ENCODE measurements around the gene EFCAB8. TPM values are rescaled to one million over a fixed set of nuclear protein-coding genes. Genes with fewer than 3 reads are reported as not detected.

The EFCAB8 gene
- total RNA-seq, 2 experiments from 2014 or later = 0.24 to 0.83 TPM

DNA sequence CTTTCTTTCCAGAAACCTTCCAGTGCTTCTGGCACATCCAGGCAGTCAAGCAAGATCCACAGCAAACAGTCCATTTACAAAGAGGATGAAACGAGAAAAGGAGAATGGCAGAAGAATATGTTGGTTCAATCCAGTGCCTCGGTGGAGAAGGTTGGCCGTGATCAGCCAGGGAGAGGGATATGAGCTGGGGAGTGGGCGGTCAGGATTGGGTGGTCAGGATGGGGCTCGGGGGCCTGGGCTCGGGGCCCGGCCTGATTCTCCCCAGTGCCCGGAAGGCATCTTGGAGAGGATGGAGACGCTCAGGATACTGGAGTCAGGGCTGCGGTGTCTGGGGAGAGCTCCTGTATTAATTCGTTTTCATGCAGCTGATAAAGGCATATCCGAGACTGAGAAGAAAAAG lies 61.3 kb downstream of the EFCAB8 start:
- H3K9me3 Mint-ChIP-seq = peaks cover 16% of the 10 kb centered on the region
- H3K4me1 Mint-ChIP-seq (ENCODE audit: low read depth) = no peaks in the 10 kb centered on the region
- no peak overlapping the region for H3K4me3 Mint-ChIP-seq
- ChIA-PET POLR2A (no interaction called here), CTCF (interaction anchor here (0.8 kb wide), 1 partner anchor 25 kb away, joined by 3 read pairs; no protein-coding TSS in a partner anchor)
- no peaks in the 10 kb centered on the region for H3K27me3 Mint-ChIP-seq
- no peak overlapping the region for H3K27ac Mint-ChIP-seq
- no peak for DNase-seq
- intact Hi-C loops (cut with micrococcal nuclease) = no loop called here
- peaks cover 3% of the 10 kb centered on the region for H3K36me3 Mint-ChIP-seq

- intact Hi-C loops (cut with micrococcal nuclease) = no loop called here
- H3K27me3 Mint-ChIP-seq = no peaks in the 10 kb centered on the region
- POLR2A ChIA-PET = no interaction called here
- no peak overlapping the region for H3K4me3 Mint-ChIP-seq
- DNase-seq = no peak
- no peaks in the 10 kb centered on the region for H3K36me3 Mint-ChIP-seq
- peaks cover 11% of the 10 kb centered on the region for H3K9me3 Mint-ChIP-seq
- H3K4me1 Mint-ChIP-seq (ENCODE audit: low read depth) = no peaks in the 10 kb centered on the region
- no peak overlapping the region for H3K27ac Mint-ChIP-seq
- CTCF ChIA-PET = no interaction called here
Observed at GRCh38 chr20:32920530-32921298, 62.0 kb downstream of the EFCAB8 start.

GRCh38 chr20:32922466-32922865 lies 63.7 kb downstream of the EFCAB8 start:
- H3K36me3 Mint-ChIP-seq = no peaks in the 10 kb centered on the region
- POLR2A ChIA-PET = no interaction called here

DNA sequence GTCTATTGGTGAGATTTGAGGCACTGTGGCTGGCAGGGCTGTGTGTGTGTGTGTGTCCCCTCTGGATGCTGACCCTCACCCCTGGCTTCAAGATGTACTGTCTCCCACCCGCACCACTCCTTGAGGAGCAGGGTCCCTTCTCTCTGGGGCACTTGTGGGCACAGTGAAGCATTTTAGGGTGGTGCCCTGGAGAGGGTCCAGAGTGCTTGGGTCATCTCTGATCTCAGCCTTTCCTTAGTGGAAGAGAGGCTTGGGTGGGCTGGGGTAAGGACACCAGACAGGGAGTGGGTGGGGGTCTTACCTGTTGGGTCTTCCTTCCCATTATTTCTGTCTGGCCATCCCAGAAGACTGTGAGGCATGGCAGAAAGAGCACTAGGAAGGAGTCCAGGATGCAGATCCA lies 66.1 kb downstream of the EFCAB8 start:
- H3K27ac Mint-ChIP-seq = no peak overlapping the region
- H3K4me1 Mint-ChIP-seq (ENCODE audit: low read depth) = no peaks in the 10 kb centered on the region
- intact Hi-C loops (cut with micrococcal nuclease) = no loop called here
- POLR2A ChIA-PET = no interaction called here
- no peak overlapping the region for H3K4me3 Mint-ChIP-seq
- no peaks in the 10 kb centered on the region for H3K36me3 Mint-ChIP-seq
- H3K9me3 Mint-ChIP-seq = no peaks in the 10 kb centered on the region
- no peak for DNase-seq
- CTCF ChIA-PET = interaction anchor here (1.7 kb wide), 1 partner anchor 21 kb away, joined by 3 read pairs; no protein-coding TSS in a partner anchor
- no peaks in the 10 kb centered on the region for H3K27me3 Mint-ChIP-seq

More at GRCh38 chr20:32922466-32922865, 63.7 kb downstream of the EFCAB8 start:
- H3K4me1 Mint-ChIP-seq (ENCODE audit: low read depth) = no peaks in the 10 kb centered on the region
- intact Hi-C loops (cut with micrococcal nuclease) = no loop called here
- CTCF ChIA-PET = interaction anchor here (1.0 to 2.5 kb wide), 4 partner anchors 21 to 82 kb away, joined by 3 to 8 read pairs (median 4); partner anchors contain the start of gene SUN5
- H3K27me3 Mint-ChIP-seq = no peaks in the 10 kb centered on the region
- DNase-seq = no peak
- no peak overlapping the region for H3K4me3 Mint-ChIP-seq
- H3K9me3 Mint-ChIP-seq = no peaks in the 10 kb centered on the region
- H3K27ac Mint-ChIP-seq = no peak overlapping the region

- no peaks in the 10 kb centered on the region for H3K27me3 Mint-ChIP-seq
- no peak overlapping the region for H3K27ac Mint-ChIP-seq
Observed at GRCh38 chr20:32925481-32926196, 66.9 kb downstream of the EFCAB8 start.

GRCh38 chr20:32929162-32929561 lies 70.4 kb downstream of the EFCAB8 start:
- CTCF ChIA-PET = no interaction called here
- no peaks in the 10 kb centered on the region for H3K27me3 Mint-ChIP-seq
- DNase-seq = no peak
- POLR2A ChIA-PET = no interaction called here
- no peak overlapping the region for H3K4me3 Mint-ChIP-seq
- H3K36me3 Mint-ChIP-seq = no peaks in the 10 kb centered on the region
- intact Hi-C loops (cut with micrococcal nuclease) = no loop called here
- H3K4me1 Mint-ChIP-seq (ENCODE audit: low read depth) = no peaks in the 10 kb centered on the region
- H3K9me3 Mint-ChIP-seq = no peaks in the 10 kb centered on the region
- no peak overlapping the region for H3K27ac Mint-ChIP-seq

More at GRCh38 chr20:32925481-32926196, 66.9 kb downstream of the EFCAB8 start:
- intact Hi-C loops (cut with micrococcal nuclease) = no loop called here
- H3K9me3 Mint-ChIP-seq = no peaks in the 10 kb centered on the region
- no peaks in the 10 kb centered on the region for H3K4me1 Mint-ChIP-seq (ENCODE audit: low read depth)
- H3K4me3 Mint-ChIP-seq = no peak overlapping the region
- ChIA-PET CTCF (interaction anchor here (1.1 to 1.7 kb wide), 2 partner anchors 20 to 79 kb away, joined by 3 read pairs; no protein-coding TSS in a partner anchor), POLR2A (no interaction called here)
- DNase-seq = no peak
- H3K36me3 Mint-ChIP-seq = no peaks in the 10 kb centered on the region

- ChIA-PET CTCF (no interaction called here), POLR2A (no interaction called here)
- Mint-ChIP-seq H3K36me3 (no peaks in the 10 kb centered on the region), H3K4me1 (ENCODE audit: low read depth) (no peaks in the 10 kb centered on the region), H3K4me3 (no peak overlapping the region), H3K9me3 (no peaks in the 10 kb centered on the region), H3K27me3 (no peaks in the 10 kb centered on the region), H3K27ac (no peak overlapping the region)
- intact Hi-C loops (cut with micrococcal nuclease) = no loop called here
- DNase-seq = no peak
Observed at GRCh38 chr20:32930181-32930580, 71.5 kb downstream of the EFCAB8 start.

- Mint-ChIP-seq H3K27ac (no peak overlapping the region), H3K9me3 (no peaks in the 10 kb centered on the region)
Observed at GRCh38 chr20:32930701-32931100, 72.0 kb downstream of the EFCAB8 start.

GRCh38 chr20:32934580-32934979 lies 75.9 kb downstream of the EFCAB8 start:
- H3K4me1 Mint-ChIP-seq (ENCODE audit: low read depth) = no peaks in the 10 kb centered on the region
- CTCF ChIA-PET = no interaction called here
- no peaks in the 10 kb centered on the region for H3K9me3 Mint-ChIP-seq
- DNase-seq = no peak
- H3K27ac Mint-ChIP-seq = no peak overlapping the region
- no peaks in the 10 kb centered on the region for H3K36me3 Mint-ChIP-seq
- no peak overlapping the region for H3K4me3 Mint-ChIP-seq
- POLR2A ChIA-PET = no interaction called here
- no peaks in the 10 kb centered on the region for H3K27me3 Mint-ChIP-seq
- intact Hi-C loops (cut with micrococcal nuclease) = no loop called here

More at GRCh38 chr20:32930701-32931100, 72.0 kb downstream of the EFCAB8 start:
- H3K4me1 Mint-ChIP-seq (ENCODE audit: low read depth) = no peaks in the 10 kb centered on the region
- H3K27me3 Mint-ChIP-seq = no peaks in the 10 kb centered on the region
- ChIA-PET CTCF (no interaction called here), POLR2A (no interaction called here)
- no peak for DNase-seq
- H3K36me3 Mint-ChIP-seq = no peaks in the 10 kb centered on the region
- no peak overlapping the region for H3K4me3 Mint-ChIP-seq
- intact Hi-C loops (cut with micrococcal nuclease) = no loop called here

- intact Hi-C loops (cut with micrococcal nuclease) = no loop called here
- no peak overlapping the region for H3K4me3 Mint-ChIP-seq
- H3K27ac Mint-ChIP-seq = no peak overlapping the region
- peaks cover 12% of the 10 kb centered on the region for H3K4me1 Mint-ChIP-seq (ENCODE audit: low read depth)
- H3K36me3 Mint-ChIP-seq = peaks cover 1% of the 10 kb centered on the region
- ChIA-PET POLR2A (no interaction called here), CTCF (no interaction called here)
- no peaks in the 10 kb centered on the region for H3K27me3 Mint-ChIP-seq
- no peaks in the 10 kb centered on the region for H3K9me3 Mint-ChIP-seq
- no peak for DNase-seq
Observed at GRCh38 chr20:32941155-32941885, 82.6 kb downstream of the EFCAB8 start.

DNA sequence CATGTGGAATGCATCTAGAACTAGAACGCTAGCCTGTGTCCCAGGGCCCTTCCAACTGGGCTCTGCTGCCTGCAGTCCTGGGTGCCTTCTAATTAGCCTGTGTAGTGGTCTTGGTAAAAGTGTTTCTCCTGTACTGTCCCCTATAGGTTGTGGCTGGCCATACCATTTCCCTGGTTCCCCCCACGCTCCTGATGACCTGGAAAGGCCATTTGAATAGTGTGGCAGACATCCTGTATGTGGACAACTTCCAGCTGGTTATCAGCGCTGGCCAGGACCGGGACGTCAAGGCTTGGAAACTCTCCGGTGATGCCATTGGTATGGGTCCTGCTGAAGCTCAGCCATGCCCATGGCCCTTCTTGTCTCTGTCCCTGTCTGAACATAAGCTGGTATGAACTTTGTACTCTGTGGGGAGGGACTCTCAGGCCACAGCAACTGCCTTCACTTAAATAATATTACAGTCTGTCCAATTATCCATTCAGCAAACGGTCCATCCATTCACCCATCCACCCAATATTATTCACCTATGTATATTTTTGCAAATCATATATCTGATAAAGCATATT lies 84.8 kb downstream of the EFCAB8 start:
- no peak overlapping the region for H3K4me3 Mint-ChIP-seq
- H3K27ac Mint-ChIP-seq = no peak overlapping the region
- ChIA-PET POLR2A (no interaction called here), CTCF (interaction anchor here (1.5 to 5.2 kb wide), 2 partner anchors 61 to 165 kb away, joined by 6 to 37 read pairs; partner anchors contain the start of gene SUN5)
- no peak for DNase-seq
- peaks cover 19% of the 10 kb centered on the region for H3K4me1 Mint-ChIP-seq (ENCODE audit: low read depth)
- H3K27me3 Mint-ChIP-seq = no peaks in the 10 kb centered on the region
- intact Hi-C loops (cut with micrococcal nuclease) = no loop called here
- no peaks in the 10 kb centered on the region for H3K9me3 Mint-ChIP-seq
- H3K36me3 Mint-ChIP-seq = peaks cover 1% of the 10 kb centered on the region

Measured in activated CD4-positive, alpha-beta memory T cell treated with anti-CD3 and anti-CD28 coated beads for 36 hours (primary cell).